Gastroesophageal sphincter (tissue), 4 donors: ENCODE data around the gene PGGT1B. TPM values are rescaled to one million over a fixed set of nuclear protein-coding genes. Genes with fewer than 3 reads are reported as not detected.

Experiments used
- ATAC-seq: fragments of 150-250 bp; one replicate; pipeline ENCODE4 v1.9.1; 2016; ENCODE audit warnings: mild to moderate bottlenecking, moderate library complexity
- H3K27ac ChIP-seq, 4 donors: fragments of 200-600 bp; sonication (generic) in 3 of 4; 1 replicate in 3 of 4; 2 replicates in 1 of 4; pipeline ENCODE4 v1.5.1; 2016 to 2019
- H3K27me3 ChIP-seq: fragments of 200-600 bp; sonication (generic); one replicate; pipeline ENCODE4 v1.5.1; 2019
- H3K36me3 ChIP-seq, 2 donors: fragments of 200-600 bp; sonication (generic); one replicate each; pipeline ENCODE4 v1.5.1; 2019; ENCODE audit warnings: control low read depth in 1 of 2
- H3K4me1 ChIP-seq, 3 donors: fragments of 200-600 bp; sonication (generic); 1 replicate in 2 of 3; 2 replicates in 1 of 3; pipeline ENCODE4 v1.5.1; 2016 to 2019; ENCODE audit warnings: control low read depth in 2 of 3
- H3K4me3 ChIP-seq, 2 donors: fragments of 200-600 bp; sonication (generic); one replicate each; pipeline ENCODE4 v1.5.1; 2019; ENCODE audit warnings: mild to moderate bottlenecking in 1 of 2, moderate library complexity in 1 of 2
- H3K9me3 ChIP-seq, 3 donors: fragments of 200-600 bp; sonication (generic); one replicate each; pipeline ENCODE4 v1.5.1; 2017 to 2019; ENCODE audit warnings: control low read depth in 2 of 3
- CTCF ChIP-seq, 4 experiments: fragments of 200-600 bp in 2 of 4; fragments of 450-650 bp in 2 of 4; sonication (generic) in 1 of 4; IDR thresholded peaks; one replicate each; pipeline ENCODE4 v1.5.1; 2017 to 2019; ENCODE audit warnings: antibody characterized with exemption in 4 of 4, mild to moderate bottlenecking in 2 of 4, moderate library complexity in 2 of 4
- EP300 ChIP-seq: sonication (generic); formaldehyde crosslinking; IDR thresholded peaks from one replicate; pipeline ENCODE4 v1.6.1; 2017; ENCODE audit warnings: antibody characterized with exemption, mild to moderate bottlenecking
- POLR2A ChIP-seq, 2 donors: fragments of 450-650 bp; IDR thresholded peaks; one replicate each; pipeline ENCODE4 v1.6.1; 2017; ENCODE audit warnings: antibody characterized with exemption in 2 of 2, mild to moderate bottlenecking in 2 of 2, moderate library complexity in 1 of 2
- POLR2AphosphoS5 ChIP-seq: sonication (generic); formaldehyde crosslinking; IDR thresholded peaks from one replicate; pipeline ENCODE4 v1.6.1; 2017; ENCODE audit warnings: antibody characterized with exemption
- WGBS, 2 donors: methylation state at CpG; one replicate each; pipeline ENCODE4 v1.1.5; 2018; ENCODE audit warnings: low coverage in 1 of 2; 5-methylcytosine and 5-hydroxymethylcytosine counted together
- total RNA-seq, 4 donors: library from RNA; depleted of rRNA; stranded (reverse); fragments of >200 nt; gene quantifications; one replicate each; pipeline ENCODE4 v1.1.0, GENCODE V29; 2016

Gene PGGT1B
- total RNA-seq, 4 donors from 2014 or later, result 9.9 to 14.9 (median 11.6) TPM

- H3K27ac ChIP-seq, result no peak overlapping the region
- no peak for ATAC-seq
- WGBS, 2 donors, result 100% methylated on average over 1 of the region's 1 CpG
- no peaks in the 10 kb centered on the region for H3K9me3 ChIP-seq
- no peak overlapping the region for H3K4me3 ChIP-seq
- TF ChIP-seq EP300, result no peak
- TF ChIP-seq CTCF (IDR thresholded peaks at IDR 0.05), result no peak
- TF ChIP-seq POLR2AphosphoS5, result no peak
- no peak for TF ChIP-seq POLR2A (IDR thresholded peaks at IDR 0.05)
- H3K27me3 ChIP-seq, result no peaks in the 10 kb centered on the region
- no peaks in the 10 kb centered on the region for H3K36me3 ChIP-seq
- no peaks in the 10 kb centered on the region for H3K4me1 ChIP-seq
These were observed 41.8 kb upstream of the PGGT1B start for GRCh38 chr5:115304496-115304895.

- H3K4me1 ChIP-seq, result peaks cover 0 to 21% (median 0%) of the 10 kb centered on the region in 3 donors
- no peaks in the 10 kb centered on the region for H3K27me3 ChIP-seq
- H3K9me3 ChIP-seq, result no peaks in the 10 kb centered on the region
- no peaks in the 10 kb centered on the region for H3K36me3 ChIP-seq
- WGBS, 2 donors, result 33 to 50% methylated on average over 1 of the region's 1 CpG
- no peak overlapping the region for H3K27ac ChIP-seq
- no peak for ATAC-seq
- TF ChIP-seq EP300 (no peak), CTCF (IDR thresholded peaks at IDR 0.05) (no peak), POLR2A (IDR thresholded peaks at IDR 0.05) (no peak), POLR2AphosphoS5 (no peak)
- no peak overlapping the region for H3K4me3 ChIP-seq
These were observed 36.1 kb upstream of the PGGT1B start for GRCh38 chr5:115298811-115299210.

- peaks cover 0 to 21% (median 0%) of the 10 kb centered on the region in 3 donors for H3K4me1 ChIP-seq
- no peak overlapping the region for H3K27ac ChIP-seq
- no peak for ATAC-seq
- H3K9me3 ChIP-seq, result no peaks in the 10 kb centered on the region
- 35 to 44% methylated on average over 2 to 5 of the region's 5 CpGs for WGBS, 2 donors
- H3K4me3 ChIP-seq, result peak overlapping the region; percentile 56 to 87
- no peaks in the 10 kb centered on the region for H3K36me3 ChIP-seq
- no peaks in the 10 kb centered on the region for H3K27me3 ChIP-seq
- TF ChIP-seq POLR2A (IDR thresholded peaks at IDR 0.05) (no peak), POLR2AphosphoS5 (no peak), EP300 (no peak), CTCF (IDR thresholded peaks at IDR 0.05) (no peak)
These were observed 34.4 kb upstream of the PGGT1B start for GRCh38 chr5:115297031-115297430.

GRCh38 chr5:115296124-115297022 is 33.7 kb upstream of the PGGT1B start, which contains the start of gene CCDC112:
CCDC112 (minus strand) TSS chr5:115296654; CDS start chr5:115296543, 111 bp downstream.
- no peaks in the 10 kb centered on the region for H3K27me3 ChIP-seq
- peak; percentile 83 for ATAC-seq
- H3K4me3 ChIP-seq, result peak within 1 kb of the TSS; percentile 56 to 87
- no peaks in the 10 kb centered on the region for H3K36me3 ChIP-seq
- H3K9me3 ChIP-seq, result no peaks in the 10 kb centered on the region
- H3K4me1 ChIP-seq, result peaks cover 0 to 21% (median 0%) of the 10 kb centered on the region in 3 donors
- 10% methylated on average over 2 of the region's 86 CpGs; no CpG with 5 or more reads in 1 of the 2 donors for WGBS, 2 donors
- peak within 1 kb of the TSS in 3 of 4 donors; percentile 68 to 75 (median 73) for H3K27ac ChIP-seq
- TF ChIP-seq POLR2AphosphoS5, result peak; percentile 25
- TF ChIP-seq EP300, result no peak
- TF ChIP-seq CTCF (IDR thresholded peaks at IDR 0.05), result peak in 2 of 4 experiments; percentile 6 to 20
- peak; percentile 6 to 26 for TF ChIP-seq POLR2A (IDR thresholded peaks at IDR 0.05)

GRCh38 chr5:115295777-115296123 is 33.1 kb upstream of the PGGT1B start:
- H3K36me3 ChIP-seq, result no peaks in the 10 kb centered on the region
- H3K27ac ChIP-seq, result peak overlapping the region in 2 of 4 donors; percentile 73 to 75
- WGBS, 2 donors, result 0 to 13% methylated on average over 1 to 9 of the region's 11 CpGs
- H3K4me1 ChIP-seq, result peaks cover 0 to 21% (median 0%) of the 10 kb centered on the region in 3 donors
- no peak for TF ChIP-seq POLR2AphosphoS5
- TF ChIP-seq CTCF (IDR thresholded peaks at IDR 0.05), result no peak
- no peak for TF ChIP-seq POLR2A (IDR thresholded peaks at IDR 0.05)
- TF ChIP-seq EP300, result no peak
- ATAC-seq, result no peak
- H3K9me3 ChIP-seq, result no peaks in the 10 kb centered on the region
- no peaks in the 10 kb centered on the region for H3K27me3 ChIP-seq
- H3K4me3 ChIP-seq, result peak overlapping the region; percentile 56 to 87
